Measurements from ENCODE around the gene ERGIC3.
"Not testable (repeated sequence)": the region's sequence is repeated elsewhere in the genome, so short reads cannot be mapped to it uniquely, and the experiment has no call there.

ERGIC3 gene

DNA sequence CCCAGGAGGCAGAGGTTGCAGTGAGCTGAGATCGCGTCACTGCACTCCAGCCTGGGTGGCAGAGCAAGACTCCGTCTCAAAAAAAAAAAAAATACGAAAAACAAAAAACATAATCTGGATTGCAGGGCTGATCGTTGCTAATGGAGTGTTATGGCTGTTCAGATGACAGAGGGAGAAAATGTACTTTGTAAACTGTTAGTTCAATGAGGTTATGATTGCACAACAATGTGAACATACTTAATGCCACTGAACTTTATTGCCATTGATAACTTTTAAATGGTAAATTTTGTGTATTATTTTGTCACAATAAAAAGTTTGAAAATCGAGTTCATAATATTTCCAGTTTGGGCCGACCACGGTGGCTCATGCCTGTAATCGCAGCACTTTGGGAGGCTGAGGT lies 22.9 kb upstream of the ERGIC3 start:
- no peak for DNase-seq (ENCODE audit: low spot score)

DNA sequence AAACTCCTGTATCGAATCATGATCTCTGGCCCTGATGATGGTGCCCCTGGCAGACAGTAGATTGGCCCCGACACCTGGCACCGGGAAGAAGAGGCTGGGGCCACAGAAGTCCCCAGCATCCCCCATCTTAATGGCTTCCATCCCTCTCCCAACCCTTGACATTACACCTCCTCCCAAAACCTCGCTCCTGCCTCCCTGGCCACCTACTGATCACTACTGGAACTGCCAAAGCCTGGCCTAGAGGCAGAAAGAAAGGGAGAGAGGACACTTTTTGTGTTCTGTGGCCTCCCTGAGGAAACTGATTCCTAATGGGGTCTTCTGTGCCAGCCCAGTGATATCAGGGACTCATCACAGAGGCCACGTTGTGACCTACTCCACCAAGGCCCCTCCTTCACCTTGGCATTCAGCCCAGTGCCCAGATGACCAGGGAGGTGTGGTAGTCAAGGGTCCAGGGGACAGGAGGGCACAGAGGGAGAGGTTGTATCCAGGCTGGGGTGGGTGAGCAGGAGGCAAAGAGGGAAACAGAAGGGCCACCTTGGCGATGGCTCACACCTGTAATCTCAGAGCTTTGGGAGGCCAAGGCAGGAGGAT lies 18.5 kb upstream of the ERGIC3 start:
- DNase-seq (ENCODE audit: low spot score), result no peak

DNA sequence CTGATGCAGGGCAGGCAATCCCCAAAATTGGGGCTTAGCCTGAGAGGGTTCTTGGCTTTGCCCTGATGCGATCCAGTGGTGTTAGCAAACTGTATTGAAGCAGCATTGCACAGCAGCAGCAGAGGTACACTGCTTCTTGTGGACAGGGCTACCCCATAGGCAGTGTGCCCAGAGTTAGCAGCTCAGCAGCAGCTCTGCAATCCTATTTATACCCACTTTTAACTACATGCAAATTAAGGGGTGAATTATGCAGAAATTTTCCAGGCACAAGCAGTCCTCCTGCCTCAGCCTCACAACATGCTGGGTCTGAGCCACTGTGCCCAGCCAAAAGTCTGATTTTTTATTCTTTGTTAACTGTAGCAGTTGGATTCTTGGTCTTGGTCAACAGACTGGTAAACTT lies 16.2 kb upstream of the ERGIC3 start:
- no peak for DNase-seq (ENCODE audit: low spot score)

DNA sequence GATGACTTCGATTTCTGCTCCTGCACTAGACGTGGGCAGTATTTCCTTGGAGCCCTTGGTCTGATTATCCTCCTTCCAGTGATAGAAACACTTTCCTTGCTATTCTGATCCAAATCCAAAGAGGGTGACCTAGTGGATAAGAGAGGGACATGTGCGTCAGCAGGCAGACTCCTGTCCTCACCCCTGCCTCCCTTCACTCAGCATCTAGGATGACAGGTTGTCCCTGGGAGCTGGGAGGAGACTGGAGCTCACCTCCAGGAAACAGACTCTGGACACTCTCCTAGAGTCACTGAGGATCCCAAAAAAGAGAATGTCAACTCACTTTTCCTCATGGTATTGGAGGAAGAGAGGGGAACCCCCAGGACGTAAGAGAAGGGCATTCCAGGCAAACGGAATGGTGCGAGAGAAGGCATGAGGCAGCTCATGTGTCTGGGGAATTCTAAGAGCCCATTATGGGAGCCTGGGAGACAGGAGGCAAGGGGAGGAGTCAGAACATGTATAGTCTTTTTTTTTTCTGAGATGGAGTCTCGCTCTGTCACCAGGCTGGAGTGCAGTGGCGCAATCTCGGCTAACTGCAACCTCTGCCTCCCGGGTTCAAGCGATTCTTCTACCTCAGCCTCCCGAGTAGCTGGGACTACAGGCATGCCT lies 14.6 kb upstream of the ERGIC3 start:
- no peak for DNase-seq (ENCODE audit: low spot score)

DNA sequence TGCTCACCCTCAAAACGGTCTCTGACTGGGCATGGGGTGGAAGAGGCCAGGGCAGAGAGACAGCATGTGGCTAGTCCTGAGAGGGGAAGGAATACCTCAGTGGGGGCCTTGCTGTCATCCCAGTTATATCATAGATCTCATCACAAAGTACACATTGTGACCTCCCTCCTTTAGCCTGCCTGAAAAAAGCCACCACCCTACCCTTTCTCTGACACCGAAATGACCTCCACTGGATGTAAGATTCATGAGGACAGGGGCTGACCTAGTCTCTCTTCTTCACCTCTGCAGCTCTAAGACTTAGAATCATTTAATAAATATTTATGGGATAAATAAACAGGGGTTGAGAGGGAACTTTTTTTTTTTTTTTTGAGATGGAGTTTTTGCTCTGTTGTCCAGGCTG lies 12.3 kb upstream of the ERGIC3 start, which contains the start of gene C20orf173:
C20orf173 (minus strand) TSS at position 101 of the 400 bp plus-strand sequence. CDS start 279 bp downstream, outside the sequence.
- DNase-seq (ENCODE audit: low spot score), result no peak

DNA sequence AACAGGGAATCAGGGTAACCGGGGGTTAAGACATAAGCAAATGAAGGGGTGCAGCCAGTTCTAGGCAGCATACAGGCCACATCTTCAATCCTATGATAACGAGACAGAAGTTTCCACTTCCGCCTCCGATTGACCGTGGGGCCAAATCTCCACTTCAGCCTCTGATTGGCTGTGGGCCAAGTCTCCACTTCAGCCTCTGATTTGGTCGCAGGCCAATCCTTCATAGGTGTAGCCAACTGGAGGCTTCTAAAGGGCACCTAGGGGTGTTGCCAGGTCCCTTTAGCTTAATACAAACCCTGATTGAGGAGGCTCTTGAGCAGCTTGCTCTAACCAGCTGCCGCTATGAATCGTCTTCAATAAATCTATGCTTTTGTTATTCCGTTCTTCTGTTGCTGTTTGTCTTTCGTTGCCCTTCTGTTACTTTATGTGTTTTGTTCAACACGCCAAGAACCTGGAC lies 2.1 kb upstream of the ERGIC3 start:
- no peak for DNase-seq (ENCODE audit: low spot score)

DNA sequence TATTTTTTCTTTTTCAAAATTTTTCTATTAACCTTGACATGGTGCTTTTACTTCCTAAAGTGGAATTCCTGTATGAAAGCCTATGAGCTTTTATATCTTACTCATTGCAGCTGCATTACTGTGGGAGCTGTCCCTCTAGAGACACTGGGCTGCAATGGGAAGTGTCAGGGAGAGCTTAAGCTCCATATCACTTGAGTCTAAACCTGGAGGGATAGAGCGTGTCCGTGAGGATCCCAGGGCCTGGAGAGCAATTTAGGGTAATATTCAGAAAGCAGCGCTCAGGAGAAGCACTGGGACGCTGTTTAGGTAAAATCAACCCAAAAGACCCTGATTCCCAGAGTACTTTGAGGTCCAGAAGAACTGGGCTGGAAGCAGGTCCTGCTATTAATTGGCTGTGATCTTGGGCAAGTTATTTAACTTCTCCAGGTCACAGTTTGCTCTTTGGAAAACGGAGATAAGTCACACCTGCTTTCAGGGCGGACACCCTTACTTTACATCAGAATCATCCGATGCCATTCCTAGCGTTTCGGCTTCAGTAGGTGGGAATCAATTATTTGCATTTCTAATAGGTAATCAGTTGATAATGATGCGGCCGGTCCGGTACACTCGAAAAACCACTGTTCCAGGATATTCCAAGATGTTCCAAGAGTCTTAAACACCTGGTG lies 628 bp upstream of the ERGIC3 start:
- no peak for DNase-seq (ENCODE audit: low spot score)

DNA sequence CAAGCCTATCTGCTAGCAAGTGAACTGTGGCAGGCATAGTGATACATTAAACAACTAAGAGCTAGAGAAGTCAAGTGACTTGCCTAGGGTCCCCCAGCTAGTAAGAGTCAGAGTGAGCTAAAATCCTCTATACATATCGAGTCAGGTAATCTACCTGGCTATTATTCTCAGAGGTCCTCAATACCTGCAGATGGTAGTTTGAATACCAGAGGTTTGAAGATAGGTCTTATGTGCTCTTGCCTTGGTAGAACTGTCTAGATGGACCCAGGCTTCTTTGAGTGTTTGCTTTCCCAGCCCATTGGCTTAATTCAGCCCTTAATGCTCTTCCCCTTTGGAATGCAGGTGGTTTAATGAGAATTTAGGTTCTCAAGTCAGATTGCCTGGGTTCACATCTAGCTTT lies 1.1 kb downstream of the ERGIC3 start:
- no peak for DNase-seq (ENCODE audit: low spot score)

DNA sequence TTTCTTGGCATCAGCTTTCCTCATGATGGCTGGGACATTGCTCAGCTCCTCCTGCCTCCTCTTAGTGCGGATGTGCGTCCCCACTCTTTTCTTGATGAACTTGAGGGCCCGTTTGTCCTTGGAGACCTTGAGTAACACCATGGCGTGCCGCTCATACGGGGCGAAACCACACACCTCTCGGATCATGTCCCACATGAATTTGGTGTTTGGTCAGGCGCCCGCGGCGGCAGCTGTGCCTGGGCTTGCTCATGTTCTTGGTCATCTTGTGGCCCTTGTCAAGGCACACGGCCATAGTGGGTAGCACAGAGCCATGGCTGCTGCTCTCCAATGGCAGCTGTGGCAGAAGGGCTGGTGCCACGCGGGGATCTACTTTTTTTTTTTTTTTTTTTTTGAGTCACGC lies 2.6 kb downstream of the ERGIC3 start:
- DNase-seq (ENCODE audit: low spot score), result no peak

DNA sequence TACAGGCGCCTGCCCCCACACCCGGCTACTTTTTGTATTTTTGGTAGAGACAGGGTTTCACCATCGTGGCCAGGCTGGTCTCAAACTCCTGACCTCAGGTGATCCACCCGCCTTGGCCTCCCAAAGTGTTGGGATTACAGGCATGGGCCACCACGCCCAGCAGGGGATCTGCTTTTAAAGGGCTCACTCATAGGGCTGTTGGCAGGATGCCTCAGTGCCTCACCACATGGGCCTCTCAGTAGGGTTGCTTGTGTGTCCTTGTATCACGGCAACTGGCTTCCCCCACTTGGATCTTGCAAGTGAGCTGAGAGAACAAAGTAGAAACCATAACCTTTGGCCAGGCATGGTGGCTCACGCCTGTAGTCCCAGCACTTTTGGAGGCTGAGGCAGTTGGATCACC lies 3.1 kb downstream of the ERGIC3 start:
- DNase-seq (ENCODE audit: low spot score), result not testable (repeated sequence)

DNA sequence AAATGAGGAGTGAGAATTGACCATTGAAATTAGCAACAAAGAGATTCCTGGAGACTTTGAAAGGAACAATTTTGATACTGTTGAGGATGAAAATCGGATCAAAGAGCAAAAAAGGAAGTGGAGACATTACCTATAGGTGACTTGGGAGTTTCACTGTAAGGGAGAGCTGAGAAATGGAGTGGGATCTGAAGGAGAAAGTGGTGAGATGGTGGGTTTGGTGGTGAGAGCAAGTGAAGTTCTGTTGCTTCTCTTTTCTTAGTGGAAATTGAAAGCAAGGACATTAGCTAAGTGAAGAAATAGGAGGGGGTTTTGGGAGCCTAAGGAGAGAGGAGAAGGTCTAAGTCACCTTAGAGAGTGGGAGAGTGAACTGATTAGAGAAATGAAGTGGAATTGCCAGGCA lies 4.2 kb downstream of the ERGIC3 start:
- no peak for DNase-seq (ENCODE audit: low spot score)

DNA sequence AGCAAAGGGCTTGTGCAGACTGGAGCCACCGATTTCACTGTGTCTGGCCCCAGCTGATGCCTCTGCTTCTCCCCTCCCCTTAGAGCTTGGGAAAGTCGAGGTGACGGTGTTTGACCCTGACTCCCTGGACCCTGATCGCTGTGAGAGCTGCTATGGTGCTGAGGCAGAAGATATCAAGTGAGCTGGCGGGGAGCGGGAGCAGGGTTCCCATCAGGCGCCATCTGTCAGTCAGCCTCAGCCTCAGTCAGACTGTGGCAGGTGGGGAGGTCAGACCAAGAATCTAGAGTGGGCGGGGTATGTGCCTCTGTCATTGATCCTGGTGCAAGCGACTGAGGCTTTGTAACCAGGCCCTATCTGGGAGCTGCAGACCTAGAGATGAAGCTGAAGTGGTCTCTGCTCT lies 5.5 kb downstream of the ERGIC3 start:
- no peak for DNase-seq (ENCODE audit: low spot score)

DNA sequence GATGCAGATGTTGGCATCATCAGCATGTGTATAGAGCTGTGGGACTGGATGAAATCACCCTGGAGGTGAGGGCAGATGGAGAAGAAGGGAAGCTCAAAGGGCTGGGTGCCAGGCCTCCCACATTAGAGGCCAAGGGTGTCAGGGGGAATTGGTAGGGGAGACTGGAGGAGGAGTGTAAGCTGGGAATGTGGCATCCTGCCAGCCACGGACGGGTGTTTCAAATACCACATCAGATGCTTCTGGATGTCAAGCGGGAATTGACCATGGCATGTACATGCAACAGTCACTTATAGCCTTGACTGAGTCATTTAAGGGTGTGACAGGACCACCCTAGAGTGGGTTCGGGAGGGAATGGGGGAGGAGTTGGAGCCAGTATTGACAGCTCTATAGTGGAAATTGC lies 9.6 kb downstream of the ERGIC3 start:
- no peak for DNase-seq (ENCODE audit: low spot score)

DNA sequence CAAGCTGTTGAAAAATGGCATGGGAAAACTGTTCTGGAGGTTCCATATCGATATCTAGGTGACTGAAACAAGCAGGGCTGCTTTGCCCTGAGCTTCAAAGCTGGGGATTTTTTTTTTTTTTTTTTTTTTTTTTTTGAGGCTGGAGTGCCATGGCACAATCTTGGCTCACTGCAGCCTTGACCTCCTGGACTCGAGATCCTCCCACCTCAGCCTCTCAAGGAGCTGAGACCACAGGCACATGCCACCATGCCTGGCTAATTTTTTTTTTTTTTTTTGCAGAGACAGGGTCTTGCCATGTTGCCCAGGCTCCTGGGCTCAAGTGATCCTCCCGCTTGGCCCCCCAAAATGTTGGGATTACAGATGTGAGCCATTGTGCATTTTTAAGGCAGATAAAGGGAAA lies 11.0 kb downstream of the ERGIC3 start:
- DNase-seq (ENCODE audit: low spot score), result no peak

DNA sequence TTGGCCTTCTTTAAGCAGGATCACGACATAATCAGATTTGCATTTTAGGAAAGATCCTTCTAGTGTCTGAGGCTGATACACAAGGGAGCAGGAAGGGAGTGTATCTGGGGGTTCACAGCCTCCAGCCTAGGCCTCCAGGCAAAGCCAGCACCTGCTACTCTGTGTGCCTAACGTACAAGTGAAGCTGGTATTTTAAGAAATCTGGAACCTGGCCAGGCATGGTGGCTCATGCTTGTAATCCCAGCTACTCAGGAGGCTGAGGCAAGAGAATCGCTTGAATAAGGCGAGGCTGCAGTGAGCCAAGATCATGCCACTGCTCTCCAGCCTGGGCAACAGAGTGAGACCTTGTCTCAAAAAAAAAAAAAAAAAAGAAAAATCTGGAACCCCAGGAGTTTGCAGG lies 13.6 kb downstream of the ERGIC3 start:
- not testable (repeated sequence) for DNase-seq (ENCODE audit: low spot score)

DNA sequence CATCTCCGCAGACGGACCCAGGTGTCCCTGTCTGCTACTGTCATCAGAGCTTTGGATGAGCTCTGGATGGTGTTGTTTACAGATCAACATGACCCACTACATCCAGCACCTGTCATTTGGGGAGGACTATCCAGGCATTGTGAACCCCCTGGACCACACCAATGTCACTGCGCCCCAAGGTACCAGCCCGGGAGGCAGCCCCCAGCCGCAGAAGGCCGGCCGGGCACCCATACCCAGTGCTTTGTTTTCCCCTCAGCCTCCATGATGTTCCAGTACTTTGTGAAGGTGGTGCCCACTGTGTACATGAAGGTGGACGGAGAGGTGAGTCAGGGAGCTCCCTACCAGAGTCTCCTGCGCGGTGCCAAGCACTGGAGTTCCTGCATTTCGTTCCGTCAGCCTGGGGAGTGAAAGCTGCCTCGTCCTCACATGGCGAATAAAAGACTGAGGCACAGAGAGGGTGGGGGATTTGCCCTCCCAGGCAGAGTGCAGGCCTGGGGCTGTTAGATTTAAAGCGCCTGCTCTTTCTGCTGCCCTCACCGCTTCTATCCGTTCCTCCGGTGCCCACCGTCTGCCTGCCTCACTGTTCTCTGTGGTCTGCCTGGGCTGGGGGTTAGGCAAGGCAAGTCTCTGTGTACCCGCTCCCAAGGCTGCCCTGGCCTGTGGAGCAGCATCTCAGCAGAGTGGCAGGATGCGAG lies 14.2 kb downstream of the ERGIC3 start:
- DNase-seq (ENCODE audit: low spot score), result no peak

DNA sequence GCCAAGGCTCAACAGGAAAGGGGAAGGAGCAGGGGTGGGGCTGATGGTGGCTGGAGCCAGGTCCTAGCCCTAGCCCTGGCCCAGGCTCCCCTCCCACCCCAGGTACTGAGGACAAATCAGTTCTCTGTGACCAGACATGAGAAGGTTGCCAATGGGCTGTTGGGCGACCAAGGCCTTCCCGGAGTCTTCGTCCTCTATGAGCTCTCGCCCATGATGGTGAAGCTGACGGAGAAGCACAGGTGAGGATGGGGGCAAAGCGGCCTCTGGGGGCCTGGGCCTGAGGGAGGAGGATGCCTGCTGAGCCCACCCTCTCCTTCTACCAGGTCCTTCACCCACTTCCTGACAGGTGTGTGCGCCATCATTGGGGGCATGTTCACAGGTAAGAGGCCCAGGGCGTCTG lies 15.0 kb downstream of the ERGIC3 start:
- no peak for DNase-seq (ENCODE audit: low spot score)

DNA sequence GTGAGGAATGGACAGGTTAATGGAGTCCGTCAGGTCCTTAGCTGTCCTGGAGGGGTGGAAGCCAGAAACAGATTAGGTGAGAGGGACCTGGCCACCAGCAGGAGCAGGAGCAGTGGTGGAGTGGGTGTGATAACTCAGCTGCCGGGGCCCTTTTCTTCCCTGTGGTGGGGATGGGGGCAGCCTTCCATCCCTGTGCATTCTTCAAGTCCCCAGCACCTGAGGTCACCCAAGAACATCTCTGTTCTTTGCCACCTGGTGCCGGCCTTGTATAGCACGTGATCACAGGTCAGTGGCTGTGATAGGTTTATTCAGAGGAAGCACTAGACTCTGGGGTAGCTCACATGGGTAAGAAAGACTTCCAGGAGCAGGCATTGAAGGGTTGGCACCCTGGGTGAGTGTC lies 16.6 kb downstream of the ERGIC3 start:
- DNase-seq (ENCODE audit: low spot score), result no peak

DNA sequence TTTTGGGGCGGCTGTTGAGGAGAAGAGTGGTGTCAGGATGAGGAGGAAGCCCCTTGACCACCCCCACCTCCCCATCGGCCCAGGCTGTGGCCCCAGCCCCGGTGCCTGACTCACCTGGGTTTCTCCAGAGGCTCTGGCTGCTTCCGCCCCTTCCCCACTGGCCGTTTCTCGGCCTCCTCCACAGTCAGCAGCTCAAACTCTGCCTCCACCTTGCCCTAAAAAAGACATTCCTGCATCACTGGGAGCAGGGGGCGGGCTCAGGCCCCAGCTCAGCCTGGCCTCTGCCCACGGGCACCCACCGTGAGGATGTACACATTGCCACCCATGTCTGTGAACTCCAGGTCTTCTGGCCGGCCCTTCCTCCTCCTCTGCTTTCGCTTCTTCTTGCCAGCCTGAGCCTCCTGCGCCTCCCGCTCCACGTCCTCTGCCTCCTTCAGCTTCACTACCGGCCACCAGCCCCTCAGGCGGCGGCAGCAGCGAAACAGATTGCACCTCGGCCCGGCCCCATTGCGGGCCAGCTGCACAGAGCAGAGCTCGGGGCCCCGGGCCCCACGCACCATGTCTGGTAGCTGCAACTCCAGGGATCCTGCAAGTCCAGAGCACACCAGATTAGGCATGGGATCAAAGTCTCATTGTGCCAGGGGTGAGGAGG lies 17.3 kb downstream of the ERGIC3 start:
- no peak for DNase-seq (ENCODE audit: low spot score)

DNA sequence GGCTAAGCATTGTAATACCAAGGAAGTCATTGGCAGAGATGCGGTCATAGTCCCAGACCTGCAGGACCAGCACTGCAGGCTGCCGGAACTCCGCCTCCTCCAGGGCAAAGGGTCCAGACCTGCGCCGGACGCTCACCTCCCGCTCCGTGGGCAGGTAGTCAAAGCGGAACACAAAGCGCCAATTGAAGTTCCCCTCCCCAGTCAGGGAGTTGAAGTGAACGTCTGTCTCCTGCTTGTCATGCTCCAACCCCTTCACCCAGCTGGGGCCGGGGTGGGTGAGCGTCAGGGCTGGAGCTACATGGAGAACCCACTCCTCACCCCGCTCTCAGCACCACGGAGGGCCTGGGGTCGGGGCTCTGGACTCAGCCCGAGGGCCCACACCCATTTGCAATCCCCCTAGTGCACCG lies 18.2 kb downstream of the ERGIC3 start:
- no peak for DNase-seq (ENCODE audit: low spot score)

DNA sequence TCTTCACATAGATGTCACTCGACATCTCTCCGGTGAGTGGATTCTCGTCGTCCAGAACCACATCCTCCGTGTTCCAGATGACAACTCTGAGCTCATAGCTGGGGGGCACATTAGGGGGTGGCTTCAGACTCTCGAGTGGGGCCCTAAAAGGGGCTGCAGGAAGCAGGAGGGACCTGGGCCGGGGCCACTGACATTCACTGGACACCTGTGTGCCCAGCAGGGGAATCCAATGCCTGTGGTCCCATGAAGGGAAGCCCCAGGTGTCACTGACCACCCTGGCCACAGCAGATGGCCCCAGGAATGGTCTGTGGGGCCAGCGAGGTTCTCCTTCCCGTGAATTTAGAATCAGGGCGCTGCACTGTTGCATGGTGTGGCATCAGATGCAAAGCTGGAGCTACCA lies 18.7 kb downstream of the ERGIC3 start:
- DNase-seq (ENCODE audit: low spot score), result no peak

DNA sequence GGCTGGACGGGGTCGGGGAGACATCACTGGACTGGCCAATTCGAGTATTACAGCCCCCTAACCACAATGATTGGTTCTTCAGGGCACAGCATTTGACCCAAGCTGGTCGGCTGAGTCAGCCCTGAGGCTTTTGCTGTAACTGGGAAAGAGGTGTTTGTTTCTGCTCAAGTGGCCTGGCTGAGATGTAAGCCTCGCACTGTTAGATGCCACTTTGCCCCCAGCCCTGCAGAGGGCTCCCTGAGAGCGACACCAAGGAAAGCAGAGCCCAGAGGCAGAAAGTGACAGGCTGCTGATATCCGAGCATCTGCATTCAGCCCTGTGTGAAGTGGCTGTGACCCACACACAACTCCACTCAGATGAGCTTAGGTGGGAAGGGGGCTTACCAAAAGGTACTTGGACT lies 19.4 kb downstream of the ERGIC3 start:
- DNase-seq (ENCODE audit: low spot score), result peak; percentile 47
